ENCODE measurements around the gene ADAD2.

The ADAD2 gene

GRCh38 chr16:84223456-84223855, 32.5 kb downstream of the ADAD2 start:
- no peak for DNase-seq (ENCODE audit: low read depth)

DNA sequence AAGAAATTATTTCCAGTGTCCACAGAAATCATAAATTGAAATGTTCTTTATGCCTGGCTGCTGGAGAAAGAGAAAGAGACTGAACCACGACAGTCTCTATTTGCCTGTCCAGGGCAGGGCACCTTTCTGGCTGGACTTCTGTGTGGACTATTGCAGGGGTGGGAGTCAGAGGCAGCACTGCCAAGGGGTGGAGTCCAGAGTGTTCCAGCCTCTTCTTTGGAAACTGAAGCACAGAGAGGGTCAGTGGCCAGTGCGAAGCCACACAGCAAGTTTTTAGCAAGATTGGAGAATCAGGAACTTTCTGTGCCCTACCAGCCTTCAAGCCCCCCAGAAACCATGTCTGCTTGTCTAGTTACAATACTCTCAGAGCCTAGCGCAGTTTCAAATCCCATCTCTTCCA, 33.6 kb downstream of the ADAD2 start:
- no peak for DNase-seq (ENCODE audit: low read depth)

DNA sequence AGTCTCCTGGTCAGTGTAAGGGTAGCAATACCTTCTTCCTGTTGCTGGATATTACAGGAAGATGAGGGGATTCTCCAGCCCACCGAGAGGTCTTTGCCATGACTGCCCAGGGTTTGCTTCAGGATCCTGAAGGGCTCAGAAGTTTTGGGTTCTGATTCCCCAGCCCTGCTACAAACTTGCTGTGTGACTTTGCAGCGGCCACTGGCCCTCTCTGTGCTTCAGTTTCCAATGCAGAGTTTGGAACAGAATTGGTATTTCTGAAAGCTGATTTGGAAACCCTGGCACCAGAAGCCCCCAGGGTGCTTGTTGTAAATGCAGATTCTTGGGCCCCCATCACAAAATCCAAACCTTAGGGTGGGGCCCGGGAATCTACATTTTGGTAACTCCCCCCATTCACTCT, 34.2 kb downstream of the ADAD2 start:
- no peak for DNase-seq (ENCODE audit: low read depth)

GRCh38 chr16:84225571-84225970, 34.6 kb downstream of the ADAD2 start:
- DNase-seq (ENCODE audit: low read depth) = no peak

- no peak for DNase-seq (ENCODE audit: low read depth)
Observed at GRCh38 chr16:84226026-84226425, 35.1 kb downstream of the ADAD2 start.

- no peak for DNase-seq (ENCODE audit: low read depth)
Observed at GRCh38 chr16:84227548-84227947, 36.6 kb downstream of the ADAD2 start.

DNA sequence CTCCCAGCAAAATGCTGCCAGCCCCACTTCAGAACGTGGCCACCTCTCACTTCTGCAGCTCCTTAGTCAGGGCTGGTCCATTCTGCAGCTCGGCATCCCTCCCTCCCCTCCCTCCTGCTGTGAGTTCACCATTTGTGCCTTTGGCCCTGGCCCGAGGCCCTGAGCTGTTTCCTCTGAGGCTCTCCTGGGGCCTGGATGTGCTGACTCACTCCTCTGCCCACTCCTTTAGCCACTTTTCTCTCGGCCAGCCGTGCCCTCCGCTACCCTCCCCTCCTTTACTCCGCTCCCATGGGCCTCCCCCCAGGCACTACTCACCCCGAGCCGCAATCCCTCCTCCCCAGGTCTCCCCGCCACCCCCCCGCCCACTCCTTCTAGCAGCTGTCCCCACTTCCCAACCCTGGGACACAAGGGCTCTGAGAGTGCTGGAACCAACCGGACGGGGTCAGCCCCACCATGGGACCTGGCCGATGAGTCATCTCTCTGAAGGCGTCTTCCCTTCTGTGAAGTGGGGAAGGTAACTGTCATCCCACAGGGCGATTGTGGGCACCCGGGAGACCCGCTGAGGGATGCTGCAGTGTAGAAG, 37.4 kb downstream of the ADAD2 start:
- no peak for DNase-seq (ENCODE audit: low read depth)

DNA sequence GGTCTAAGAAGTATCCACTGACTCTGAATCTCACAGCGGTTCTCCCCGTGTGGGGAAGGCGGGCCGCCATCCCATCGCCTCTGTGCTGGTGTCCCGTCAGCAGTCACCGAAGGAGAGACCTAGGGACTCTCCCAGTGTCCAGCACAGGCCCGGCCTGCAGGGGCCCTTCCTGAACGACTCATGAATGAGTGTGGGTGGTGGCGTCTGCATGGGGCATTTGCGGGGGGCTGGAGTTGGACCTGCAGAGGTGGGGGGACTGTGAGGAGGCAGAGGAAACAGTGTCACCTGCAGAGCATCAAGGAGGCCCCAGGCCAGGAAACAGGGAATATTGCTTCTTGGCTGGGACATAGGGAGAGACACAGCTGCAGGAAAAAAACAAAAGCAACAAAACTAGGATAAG, 38.5 kb downstream of the ADAD2 start:
- no peak for DNase-seq (ENCODE audit: low read depth)

- DNase-seq (ENCODE audit: low read depth) = no peak
Observed at GRCh38 chr16:84232060-84232459, 41.1 kb downstream of the ADAD2 start.

GRCh38 chr16:84232969-84233368, 42.0 kb downstream of the ADAD2 start:
- no peak for DNase-seq (ENCODE audit: low read depth)

- DNase-seq (ENCODE audit: low read depth) = no peak
Observed at GRCh38 chr16:84233748-84234147, 42.8 kb downstream of the ADAD2 start.

DNA sequence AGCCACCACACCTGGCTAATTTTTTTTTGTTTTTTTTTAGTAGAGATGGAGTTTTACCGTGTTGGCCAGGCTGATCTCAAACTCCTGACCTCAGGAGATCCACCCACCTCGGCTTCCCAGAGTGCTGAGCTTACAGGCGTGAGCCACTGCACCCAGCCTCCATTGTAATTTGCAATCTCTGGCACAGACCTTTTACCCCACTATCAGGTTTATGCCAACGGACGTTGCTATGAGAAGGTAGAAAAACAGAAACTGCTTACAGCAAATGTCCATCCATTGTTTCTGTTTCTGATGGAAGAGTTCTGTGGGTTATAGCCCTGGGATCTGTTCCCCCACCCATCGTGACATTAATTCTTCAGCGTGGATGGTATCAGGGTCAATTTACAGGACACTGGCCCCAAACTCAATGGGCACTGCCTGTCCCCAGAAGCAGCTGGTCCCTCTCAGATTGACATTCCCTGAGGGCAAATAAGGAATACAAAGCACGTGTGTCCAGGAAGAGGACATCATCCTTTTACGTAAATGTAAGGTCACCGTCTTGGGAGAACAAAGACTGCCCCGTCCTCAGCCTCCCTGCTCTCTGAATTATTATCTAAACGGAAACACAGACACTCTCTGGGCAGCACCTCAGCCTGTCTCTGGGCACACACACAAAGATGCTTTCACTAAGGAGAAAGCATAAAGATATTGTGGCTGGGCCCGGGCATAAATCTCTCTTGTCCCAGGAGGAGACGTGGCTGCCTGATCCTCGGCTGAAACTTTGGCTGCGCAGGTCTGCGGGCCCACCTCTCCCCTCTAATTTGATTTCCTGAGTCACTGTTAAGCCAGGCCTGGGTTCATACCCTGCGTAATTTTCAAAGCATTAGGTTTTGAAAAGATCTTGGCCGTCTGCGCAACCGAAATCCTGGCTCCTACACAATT, 43.6 kb downstream of the ADAD2 start:
- no peak for DNase-seq (ENCODE audit: low read depth)

- DNase-seq (ENCODE audit: low read depth) = no peak
Observed at GRCh38 chr16:84236671-84237070, 45.7 kb downstream of the ADAD2 start.

DNA sequence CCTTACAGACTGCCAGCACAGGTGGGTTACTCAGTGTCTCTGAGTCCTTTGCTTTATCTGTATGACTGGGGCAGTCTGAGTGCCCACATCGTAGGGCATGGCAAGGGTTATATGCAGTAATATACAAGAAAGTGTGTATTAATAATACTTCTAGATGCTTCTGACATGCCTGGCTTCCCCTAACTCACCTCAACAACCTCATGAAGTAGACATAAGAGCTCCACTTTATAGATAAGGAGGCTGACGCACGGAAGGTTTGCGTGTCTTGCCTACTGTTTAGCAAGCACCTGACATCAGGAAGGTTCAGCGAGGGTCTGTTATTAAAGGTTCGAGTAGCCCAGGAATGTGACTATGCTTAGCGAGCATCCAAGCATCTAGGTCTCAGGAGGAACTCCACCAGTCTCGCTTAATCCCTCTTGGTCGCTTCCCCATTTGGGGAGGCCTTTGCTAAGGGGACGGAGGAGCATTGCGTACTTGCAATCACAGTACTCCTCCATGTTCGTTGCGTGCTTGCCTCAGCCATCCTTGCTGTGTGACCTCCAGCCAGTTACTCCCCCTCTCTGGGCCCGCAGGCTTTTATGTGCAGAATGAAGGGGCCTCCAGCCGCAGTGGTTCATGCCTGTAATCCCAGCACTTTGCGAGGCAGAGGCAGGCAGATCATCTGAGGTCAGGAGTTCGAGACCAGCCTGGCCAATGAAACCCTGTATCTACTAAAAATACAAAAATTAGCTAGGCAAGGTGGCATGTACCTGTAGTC, 47.2 kb downstream of the ADAD2 start:
- DNase-seq (ENCODE audit: low read depth) = no peak

DNA sequence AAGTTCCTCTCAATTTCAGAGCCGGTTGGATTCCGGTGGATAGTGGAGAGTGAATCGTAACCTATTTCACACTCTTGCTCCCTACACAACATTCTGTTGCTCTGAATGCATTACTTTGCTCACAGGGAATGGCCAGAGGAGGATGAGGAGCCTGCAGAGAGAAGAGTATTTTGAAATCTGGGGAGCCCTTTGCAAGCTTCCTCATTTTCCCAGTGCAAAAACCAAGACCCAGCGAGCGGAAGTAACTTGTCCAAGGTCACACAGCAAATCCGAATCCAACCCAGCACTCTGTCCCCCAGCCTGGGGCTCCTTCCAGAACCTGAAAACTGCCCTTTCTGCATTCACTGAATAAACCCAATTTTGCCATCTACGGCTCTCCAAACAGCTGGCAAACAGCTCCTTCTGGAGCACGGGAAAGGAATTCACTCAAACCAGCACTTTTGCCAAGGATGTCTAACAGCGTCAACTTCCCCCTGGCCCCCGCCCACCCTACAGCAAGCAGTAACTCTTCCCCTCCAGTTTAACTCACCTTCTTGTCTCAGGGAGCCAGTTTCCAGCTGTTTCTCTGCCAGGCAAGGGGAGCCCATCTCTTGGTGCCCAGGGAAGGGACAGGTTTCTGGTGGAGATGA, 48.3 kb downstream of the ADAD2 start:
- DNase-seq (ENCODE audit: low read depth) = no peak

DNA sequence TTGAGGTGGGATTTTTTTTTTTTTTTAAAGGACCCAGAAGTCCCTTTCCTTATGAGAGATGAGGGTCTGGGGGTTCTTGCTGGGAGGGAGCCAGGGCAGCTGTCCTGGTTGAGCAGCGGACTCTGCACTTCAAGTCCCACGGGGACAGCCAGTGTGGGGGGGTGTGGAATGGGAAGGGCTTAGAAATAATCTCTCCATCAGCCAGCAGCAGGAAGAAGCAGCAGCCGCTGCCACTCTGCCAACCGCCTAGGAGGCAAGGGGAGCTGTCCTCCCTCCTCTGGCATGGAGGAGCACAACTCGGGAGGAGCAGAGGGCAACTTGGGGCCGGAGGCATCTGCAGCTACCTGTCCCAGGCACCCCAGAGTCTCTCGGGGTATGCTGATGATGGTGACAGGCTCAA, 49.0 kb downstream of the ADAD2 start, which contains the start of gene KCNG4:
KCNG4 (minus strand) TSS at position 104 of the 400 bp plus-strand sequence. CDS start 2,527 bp downstream, outside the sequence.
- no peak for DNase-seq (ENCODE audit: low read depth)

- DNase-seq (ENCODE audit: low read depth) = no peak
Observed at GRCh38 chr16:84240455-84240854, 49.5 kb downstream of the ADAD2 start.

GRCh38 chr16:84241778-84242177, 50.8 kb downstream of the ADAD2 start:
- DNase-seq (ENCODE audit: low read depth) = no peak

- DNase-seq (ENCODE audit: low read depth) = no peak
Observed at GRCh38 chr16:84242839-84243238, 51.9 kb downstream of the ADAD2 start.

GRCh38 chr16:84243732-84244131, 52.8 kb downstream of the ADAD2 start:
- DNase-seq (ENCODE audit: low read depth) = no peak

DNA sequence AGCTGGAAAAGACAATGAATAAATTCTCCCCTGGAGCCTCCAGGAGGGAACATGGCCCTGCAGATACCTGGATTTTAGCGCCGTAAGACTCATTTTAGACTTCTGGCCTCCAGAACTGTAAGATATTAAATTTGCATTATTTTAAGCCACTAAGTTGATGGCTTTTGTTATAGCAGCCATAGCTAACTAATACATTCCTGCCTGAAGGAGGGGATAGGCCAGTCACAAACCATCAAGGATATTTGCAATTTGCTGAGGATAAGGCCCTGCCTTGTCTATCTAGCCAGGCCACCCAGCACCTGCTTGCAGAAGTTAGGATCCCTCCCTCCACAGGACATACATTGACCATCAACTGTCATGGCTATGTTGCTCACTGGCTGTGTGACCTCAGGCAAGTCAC, 53.8 kb downstream of the ADAD2 start:
- no peak for DNase-seq (ENCODE audit: low read depth)
